Amygdala (tissue), 56 donors: ENCODE measurements around the gene KRTAP5-6.
"Not testable (repeated sequence)": the region's sequence is repeated elsewhere in the genome, so short reads cannot be mapped to it uniquely, and the experiment has no call there.

Experiments used
- DNase-seq, 56 donors: peaks; one replicate each; lab custom pipeline; 2025; lab: John Stamatoyannopoulos, UW

The KRTAP5-6 gene

DNA sequence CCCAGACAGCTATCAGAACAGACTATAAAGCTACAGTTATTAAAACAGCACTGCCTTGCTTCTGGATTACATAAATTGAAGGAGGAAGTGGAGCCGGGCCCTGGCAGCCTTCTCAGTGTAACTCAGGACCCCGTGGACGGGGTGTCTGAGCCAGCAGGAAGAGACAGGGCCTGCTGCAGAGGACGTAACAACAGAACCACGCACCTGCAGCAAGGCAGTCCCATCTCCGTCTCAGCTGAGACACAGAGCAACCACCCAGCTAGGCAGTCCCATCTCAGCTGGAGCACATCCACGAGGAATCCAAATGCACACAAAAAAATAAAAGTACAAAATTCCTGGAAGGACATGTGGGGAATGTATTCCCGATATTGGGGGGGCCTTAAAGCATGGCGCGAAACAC lies 17.1 kb upstream of the KRTAP5-6 start:
- DNase-seq, result no peak

DNA sequence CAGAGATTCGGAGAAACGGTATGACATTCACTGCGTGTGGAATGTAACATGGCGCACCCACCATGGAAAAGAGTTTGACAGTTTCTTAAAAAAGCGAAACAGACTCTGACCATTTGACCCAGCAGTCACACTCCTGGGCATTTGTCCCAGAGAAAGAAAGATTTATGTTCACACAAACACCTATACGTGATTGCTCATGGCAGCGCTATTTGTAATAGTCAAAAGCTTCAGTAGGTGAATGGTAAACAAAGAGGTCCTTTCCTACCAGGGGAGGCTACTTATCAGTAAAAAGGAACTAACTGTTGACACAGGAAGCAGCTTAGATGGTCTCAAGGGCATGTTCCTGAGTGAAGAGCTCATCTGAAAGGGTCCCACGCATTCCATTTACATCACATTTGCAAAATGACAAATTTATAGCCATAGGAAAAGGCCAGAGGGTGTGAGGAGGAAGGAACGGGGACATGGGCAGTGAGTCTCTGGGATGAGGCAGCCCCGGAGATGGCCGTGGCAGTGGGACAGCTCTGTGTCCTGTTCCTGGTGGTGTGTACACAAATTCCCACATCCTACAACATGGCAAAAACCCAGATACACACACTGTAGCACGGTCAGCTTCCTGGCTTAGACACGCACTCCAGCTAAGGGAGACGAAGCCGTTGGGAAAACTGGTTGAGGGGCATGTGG lies 14.6 kb upstream of the KRTAP5-6 start:
- DNase-seq, result no peak

DNA sequence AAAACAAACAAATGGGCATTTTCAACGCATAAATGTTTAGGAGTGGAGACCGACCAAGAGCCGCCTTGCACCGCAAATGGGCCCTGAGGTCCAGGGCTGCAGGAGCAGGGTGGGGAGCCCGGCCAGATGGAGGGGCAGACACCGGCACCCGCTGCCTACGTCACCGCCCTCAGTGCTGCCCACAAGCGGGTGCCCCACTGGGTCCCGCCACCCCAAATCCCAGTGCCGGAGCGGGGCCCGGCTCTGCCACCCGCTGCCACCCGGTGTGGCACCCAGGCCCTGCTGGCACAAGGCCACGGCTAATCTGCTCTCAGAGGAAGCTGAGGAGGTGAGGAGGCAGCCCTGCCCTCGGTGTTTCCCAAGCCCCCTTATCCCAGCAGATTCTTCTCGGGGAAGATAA lies 13.8 kb upstream of the KRTAP5-6 start:
- DNase-seq, result not testable (repeated sequence)

DNA sequence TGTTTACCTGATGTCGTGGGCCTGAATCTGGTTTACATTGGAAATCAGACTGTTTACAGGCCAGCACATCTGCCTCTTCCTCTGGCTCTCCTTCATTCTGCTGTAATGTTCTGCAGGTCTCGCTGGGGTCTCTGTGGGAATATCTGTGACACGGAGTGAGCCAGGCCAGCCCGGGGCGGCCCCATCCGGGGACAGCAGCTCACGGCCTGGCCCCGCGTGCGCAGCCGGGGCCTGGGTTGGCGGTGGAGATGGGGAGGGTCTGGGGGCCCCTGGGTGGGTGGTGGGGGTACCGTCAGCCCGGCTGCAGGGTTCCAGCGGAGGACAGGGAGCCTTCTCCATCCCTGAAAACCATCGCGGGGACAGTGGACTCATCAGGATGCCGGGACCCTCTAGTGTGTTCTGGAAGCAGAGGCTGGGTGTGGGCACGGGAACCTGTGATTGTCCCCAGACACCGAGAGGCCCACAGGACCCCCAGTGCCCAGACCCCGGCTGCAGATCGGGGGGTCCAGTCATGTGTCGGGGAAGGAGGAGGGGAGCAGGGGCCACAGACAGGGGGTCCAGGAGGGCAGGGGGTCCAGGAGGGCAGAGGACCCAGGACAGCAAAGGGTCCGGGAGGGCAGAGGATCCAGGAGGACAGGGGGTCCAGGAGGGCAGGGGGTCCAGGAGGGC lies 13.0 kb upstream of the KRTAP5-6 start:
- not testable (repeated sequence) for DNase-seq

DNA sequence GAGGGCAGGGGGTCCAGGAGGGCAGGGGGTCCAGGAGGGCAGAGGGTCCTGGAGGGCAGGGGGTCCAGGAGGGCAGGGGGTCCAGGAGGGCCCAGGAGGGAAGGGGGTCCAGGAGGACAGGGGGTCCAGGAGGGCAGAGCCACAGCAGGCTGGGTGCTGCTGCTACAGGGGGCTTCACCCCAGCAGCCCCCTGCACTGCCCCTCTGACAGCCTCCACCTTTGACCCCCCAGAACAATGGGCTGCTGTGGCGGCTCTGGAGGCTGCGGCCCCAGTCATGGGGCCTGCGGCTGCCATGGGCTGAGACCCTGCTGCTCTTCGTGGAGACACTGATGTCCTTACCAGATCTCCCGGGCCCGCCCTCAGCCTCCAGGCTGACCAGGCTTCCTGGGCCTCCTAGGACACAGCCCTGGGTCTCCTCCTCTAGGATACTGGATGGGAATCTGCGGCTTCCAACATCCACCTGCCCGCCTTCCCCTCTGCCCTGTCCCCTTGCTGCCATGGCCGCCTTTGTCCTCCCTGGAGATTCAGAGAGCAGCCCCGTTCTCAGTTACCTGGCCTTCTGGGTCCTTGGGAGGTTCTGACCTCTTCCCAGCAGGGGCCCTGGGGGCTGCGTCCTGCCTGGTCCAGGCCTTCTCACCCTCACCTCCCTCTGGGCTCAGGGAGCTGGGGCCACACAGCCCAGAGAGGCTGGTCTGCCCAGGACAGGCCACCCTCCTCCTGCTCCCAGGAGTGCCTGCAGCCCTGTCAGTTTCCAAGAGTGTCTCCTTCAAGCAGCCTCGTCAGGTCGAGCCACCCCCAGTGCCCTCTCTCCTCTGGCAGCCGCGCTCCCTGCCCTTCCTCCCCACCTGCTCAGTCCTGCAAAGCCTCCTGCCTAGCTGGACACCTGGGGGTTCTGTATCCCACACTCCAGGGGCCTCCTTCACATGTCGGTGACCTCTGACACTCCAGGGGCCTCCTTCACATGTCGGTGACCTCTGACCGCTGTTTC lies 11.8 kb upstream of the KRTAP5-6 start:
- DNase-seq, result not testable (repeated sequence)

DNA sequence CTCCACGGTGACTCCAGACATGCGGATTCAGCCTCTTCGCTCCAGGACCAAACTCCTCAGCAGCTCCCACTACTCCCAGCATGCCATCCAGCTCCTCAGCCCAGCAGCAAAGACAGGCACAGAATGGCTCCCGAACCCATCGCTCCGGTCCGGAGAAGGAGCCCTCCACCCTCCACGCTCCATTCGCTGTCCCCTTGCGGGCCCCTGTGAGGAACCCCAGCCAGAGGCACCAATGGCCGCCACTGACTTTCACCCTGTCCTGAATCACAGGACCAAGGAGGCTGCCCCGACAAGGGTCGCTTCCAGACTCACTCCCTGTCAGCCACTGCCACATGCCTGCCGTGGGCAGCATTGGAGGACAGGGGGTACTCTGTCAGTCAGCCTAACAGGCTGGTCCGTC lies 10.8 kb upstream of the KRTAP5-6 start:
- DNase-seq, result not testable (repeated sequence)

DNA sequence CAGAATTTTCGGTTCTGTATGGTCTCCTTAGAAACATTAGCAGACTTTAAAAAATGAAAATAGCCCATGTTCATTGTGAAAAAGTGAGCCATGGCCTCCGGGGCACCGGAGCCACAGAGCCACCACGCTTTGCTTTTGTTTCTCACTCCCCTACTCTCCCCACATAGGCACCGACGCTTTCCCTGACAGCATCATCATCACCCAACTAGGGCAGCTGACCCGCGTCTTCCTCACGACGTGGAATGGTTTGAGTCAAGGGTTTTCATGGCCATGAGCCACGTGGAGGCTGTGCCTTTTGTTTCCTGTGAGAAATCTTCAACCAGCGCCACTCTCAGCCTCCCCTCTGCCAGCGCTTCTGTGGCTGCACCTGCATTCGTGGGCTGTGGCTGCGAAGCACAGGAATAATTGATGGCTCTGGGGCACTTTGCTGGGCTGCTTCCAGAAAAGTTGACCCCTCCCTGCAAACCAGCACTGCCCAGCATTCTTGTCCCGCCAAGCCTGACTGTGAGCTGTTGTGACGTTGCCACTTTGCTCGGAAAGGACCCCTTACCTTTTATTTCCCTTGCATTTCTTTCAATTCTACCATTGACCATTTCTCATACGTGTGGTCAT lies 8.6 kb upstream of the KRTAP5-6 start:
- not testable (repeated sequence) for DNase-seq

DNA sequence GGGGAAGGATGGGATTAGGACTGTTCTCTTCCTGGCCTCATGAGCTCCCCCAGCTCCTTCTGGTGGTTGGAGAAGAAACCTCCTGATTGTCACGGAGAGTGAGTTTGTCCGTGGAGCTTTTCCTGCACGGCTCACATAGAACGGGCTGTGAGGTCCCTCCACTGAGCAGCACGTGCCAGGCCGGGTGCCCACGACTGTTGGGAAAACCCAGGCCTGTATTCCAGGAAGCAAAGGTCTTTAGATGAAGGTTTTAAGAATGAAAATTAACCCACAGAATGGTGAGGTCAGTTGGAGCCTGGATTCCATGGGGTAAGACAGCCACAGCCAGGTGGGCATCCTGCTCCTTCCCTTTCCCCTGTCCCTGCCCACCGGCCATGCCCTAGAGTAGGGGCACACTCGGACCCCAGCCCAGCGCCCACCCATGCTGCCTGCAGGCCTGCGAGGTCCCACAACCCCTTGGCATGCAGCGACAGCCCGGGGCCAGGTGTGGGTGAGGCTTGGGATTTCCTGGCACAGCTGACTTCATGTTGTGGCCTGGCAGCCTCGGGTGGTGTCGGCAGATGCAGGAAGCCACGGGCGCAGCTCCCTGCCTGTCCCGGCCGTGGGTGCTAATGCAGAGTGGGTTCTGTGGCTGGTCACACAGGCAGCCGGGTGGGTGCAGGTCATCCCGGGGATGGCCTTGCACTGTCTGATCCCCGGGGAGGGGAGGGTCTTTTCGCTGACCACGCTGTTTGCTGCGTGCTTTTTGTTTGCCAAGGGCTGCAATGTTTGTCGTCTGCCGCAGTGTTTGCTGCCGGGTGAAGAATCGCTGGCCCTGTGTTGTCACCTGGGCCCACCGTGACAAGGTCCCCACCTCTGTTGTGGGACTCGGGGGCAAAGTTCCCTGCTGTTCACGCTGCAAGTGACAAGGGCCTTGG lies 7.5 kb upstream of the KRTAP5-6 start:
- not testable (repeated sequence) for DNase-seq

DNA sequence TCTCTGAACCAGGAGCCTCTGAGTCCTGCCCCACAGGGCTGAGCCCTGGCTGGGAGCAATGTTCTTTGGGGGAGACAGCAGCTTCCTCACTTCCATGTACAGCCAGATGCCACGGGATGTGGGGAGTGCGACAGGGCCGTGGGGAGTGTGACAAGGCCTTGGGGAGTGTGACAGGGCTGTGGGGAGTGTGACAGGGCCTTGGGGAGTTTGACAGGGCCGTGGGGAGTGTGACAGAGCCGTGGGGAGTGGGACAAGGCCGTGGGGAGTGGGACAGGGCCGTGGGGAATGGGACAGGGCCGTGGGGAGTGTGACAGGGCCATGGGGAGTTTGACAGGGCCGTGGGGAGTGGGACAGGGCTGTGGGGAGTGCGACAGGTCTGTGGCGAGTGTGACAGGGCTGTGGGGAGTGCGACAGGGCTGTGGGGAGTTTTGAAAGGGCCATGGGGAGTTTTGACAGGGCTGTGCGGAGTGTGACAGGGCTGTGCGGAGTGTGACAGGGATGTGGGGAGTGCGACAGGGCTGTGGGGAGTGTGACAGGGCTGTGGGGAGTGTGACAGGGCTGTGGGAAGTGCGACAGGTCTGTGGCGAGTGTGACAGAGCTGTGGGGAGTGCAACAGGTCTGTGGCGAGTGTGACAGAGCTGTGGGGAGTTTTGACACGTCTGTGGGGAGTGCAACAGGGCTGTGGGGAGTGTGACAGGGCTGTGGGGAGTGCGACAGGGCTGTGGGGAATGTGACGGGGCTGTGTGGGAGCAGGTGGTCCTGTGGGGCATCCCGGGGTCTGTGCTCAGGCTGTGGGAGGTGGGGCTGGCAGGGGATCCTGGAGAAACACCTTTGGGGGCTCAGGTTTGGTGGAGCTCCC lies 6.6 kb upstream of the KRTAP5-6 start:
- no peak for DNase-seq

DNA sequence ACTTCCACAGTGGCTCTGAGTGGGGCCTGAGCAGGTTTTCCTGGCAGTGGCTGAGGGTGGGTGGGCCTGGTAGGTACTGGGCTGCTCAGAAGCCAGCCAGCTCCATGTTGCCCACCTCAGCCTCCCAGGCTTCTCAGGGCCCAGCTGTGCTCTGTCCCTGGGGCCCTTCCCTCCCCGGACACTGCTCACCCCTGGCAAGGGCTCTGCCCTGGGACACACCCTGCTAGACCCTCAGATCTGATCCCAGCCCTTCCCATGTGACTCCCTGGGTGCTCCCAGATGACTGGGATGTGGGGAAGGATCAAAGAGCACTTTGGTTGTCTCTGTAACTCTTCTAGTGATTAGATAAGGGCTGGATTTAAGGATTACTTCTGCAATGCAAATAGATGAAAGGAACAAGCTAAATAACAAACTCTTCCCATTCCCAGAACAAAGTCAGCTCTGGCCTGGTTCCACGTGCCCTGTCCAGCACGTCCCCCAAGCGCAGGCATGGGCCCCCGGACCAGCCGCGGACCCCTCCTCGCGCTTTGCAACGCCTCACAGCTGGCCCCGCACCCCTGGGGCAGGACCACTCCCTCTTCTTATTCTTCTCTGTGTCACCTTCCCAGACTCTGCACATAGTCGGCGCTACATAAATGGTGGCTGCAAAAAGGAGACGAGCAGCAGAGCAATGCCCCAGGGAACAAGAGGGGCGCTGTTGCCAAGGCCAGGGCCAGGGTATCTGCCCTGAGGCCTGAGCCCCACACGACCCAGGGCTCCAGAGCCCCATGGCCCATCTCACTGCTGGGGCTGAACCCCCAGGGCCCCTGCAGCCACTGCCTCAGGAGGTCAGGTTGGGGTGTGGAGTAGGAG lies 5.7 kb upstream of the KRTAP5-6 start:
- no peak for DNase-seq

DNA sequence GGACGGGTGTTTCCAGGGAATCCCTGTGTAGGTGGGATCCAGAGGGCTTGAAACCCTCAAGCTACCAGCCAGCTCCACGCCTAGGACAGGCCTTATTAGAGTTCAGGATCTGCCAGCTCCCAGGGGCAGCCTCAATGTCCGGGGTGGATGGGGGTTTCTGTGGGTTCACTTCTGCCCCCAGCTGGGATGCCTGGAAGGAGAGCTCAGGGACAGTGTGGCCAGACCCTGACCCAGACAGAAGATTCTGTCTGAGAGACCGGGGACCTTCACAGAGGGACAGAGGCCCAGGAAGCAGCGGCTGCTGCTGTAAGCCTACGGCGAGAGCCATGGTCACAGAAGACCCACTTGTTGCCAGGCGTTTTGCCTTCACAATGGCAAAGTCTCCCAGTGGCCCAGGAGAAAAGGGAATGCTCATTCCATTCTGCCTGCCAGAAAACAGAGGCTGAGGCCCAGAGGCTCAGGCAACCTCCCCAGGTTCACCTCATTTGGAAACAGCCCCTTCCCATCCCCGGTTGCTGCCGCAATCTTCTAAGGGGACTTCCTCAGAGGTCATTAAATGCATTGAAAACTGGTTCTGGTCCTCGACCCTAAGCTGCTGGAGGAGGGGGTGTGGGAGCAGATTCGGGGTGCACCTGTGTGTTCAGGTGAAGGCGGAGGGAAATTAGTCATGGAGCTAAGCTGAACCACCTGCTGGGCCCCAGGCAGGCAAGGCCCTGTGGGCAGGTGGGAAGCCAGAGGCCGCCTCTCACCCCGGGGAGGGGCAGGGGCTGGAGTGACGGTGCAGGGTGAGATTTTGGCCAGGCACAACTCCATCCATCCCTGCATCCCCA lies 4.9 kb upstream of the KRTAP5-6 start:
- no peak for DNase-seq

DNA sequence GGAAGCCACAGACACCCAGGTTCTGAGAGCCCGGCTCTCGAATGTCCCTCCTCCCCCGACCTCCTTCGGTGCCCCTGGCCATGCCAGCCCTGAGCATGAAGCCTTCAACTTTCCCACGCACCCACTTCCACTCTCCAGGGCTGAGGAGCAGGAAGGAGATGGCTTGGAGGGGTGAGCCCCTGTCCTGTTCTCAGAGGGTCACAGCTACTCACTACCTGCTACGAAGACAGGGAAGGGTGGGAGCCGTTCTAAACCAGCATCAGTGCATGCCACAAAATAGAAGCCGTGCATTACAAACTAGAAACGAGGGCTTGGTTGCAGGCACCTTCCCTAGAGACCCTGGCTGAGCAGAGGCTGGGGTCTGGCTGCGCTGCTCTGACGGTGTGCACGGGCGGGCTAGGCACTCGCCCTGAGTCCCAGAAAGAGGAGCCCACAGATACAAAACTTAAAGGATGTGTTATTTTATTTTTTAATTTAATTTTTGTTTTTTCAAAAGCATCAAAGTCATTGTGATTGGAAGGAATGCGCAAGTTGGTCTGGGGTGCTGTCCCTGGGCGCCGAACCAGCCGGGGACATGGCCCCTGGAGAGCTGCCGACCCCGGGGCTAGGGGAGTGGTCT lies 4.2 kb upstream of the KRTAP5-6 start:
- DNase-seq, result no peak

DNA sequence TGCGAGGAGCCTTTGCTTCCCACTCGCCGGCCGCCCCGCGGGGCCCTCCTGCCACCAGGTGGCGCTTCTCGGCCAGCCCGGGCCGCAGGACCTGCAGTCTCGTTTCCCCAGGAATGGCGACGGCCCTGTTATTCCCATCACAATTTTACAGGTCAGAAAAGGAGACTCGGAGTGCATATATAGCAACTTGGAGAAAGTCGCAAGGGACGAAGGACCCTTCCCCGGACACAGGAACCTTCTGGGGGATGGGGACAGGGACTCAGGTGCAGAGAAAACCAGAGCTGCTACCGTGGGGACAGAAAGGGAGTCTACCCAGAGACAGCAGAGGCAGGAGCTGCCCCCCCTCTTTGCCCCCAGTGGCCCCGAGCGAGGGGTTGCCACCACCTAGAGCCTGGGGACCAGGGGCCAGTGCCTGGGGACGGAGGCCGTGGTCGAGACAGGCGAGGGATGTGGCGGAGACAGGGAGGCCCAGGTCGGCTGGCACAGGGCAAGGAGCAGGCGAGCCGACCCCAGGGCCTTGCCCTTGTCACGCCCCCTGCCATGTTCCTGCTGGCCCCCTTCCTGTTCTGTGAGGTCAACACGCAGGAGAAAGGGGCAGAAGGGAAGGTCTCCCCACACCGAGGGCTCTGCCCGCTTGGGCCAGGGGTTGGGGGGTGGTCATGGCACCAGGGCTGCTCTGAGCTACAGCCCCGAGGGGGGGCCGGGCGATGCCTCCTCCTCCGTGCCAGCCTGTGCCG lies 3.5 kb upstream of the KRTAP5-6 start:
- DNase-seq, result peak in 50 of 56 donors; percentile 13 to 89 (median 60)

DNA sequence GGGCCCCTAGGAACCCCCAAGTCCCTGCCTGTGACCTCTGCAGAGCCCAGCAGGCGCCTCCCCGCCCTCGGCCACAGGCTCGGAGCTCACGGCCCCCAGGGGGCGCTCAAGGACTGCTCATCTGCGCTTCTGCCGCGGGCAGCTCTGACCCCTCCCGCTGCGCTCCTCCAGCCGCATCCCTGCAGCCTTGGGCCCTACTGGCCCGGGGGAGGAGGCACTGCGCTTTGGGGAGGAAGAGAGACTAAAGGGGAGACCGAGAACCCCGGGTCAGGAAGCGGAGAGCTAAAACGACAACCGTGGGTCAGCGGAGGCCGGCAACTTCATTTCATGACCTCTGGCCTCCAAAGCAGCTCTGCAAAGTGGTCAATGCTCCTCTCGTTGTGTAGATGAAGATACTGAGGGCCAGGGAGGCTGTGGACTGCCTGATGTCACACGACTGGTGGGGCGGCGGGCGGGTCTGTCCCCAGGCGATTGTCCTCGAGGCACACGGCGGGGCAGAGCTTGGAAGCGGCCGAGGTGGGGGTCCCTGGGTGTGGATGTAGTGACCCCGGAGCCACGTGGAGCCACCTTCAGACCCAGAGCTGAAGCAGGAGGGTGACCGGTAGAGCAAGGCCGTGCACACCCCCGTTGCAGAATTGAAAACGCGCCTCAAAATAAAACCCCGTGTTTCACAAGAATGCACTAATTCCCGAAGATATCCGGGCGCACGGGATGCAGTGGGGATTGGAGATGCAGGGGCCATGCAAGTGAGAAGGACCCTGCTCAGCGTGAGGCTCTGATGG lies 2.7 kb upstream of the KRTAP5-6 start:
- peak in 54 of 56 donors; percentile 30 to 94 (median 75) for DNase-seq
